HCT116 (cell line): Measurements from ENCODE around the gene BSND.

ENCODE experiments used
- CTCF ChIP-seq, 3 experiments: fragments of 200-600 bp in 1 of 3; sonication (generic) in 1 of 3; IDR thresholded peaks in 2 of 3; conservative IDR thresholded peaks in 1 of 3; 2 replicates each; pipeline ENCODE4 v1.5.1; 2012 to 2017; ENCODE audit warnings: low read depth in 2 of 3, low read length in 2 of 3, antibody characterized with exemption in 1 of 3, borderline replicate concordance in 1 of 3, control low read depth in 1 of 3, mild to moderate bottlenecking in 1 of 3, mixed read lengths in 1 of 3, mixed run types in 1 of 3, moderate library complexity in 1 of 3; ENCODE audit not compliant: insufficient read depth in 1 of 3
- EGR1 ChIP-seq: IDR thresholded peaks from 2 replicates; pipeline ENCODE4 v1.6.1; 2012; ENCODE audit warnings: low read depth
- EZH2 ChIP-seq: fragments of 200-600 bp; sonication (generic); IDR thresholded peaks from 2 replicates; pipeline ENCODE4 v1.6.1; 2017; ENCODE audit warnings: antibody characterized with exemption, mixed run types
- EZH2phosphoT487 ChIP-seq: fragments of 200-600 bp; IDR thresholded peaks from 2 replicates; pipeline ENCODE4 v1.6.1; 2018; ENCODE audit warnings: antibody characterized with exemption, borderline replicate concordance
- MAX ChIP-seq: IDR thresholded peaks from 2 replicates; pipeline ENCODE4 v1.6.1; 2012
- POLR2A ChIP-seq: IDR thresholded peaks from 2 replicates; pipeline ENCODE4 v1.7.0; 2011; ENCODE audit warnings: borderline replicate concordance; ENCODE audit not compliant: insufficient read depth, insufficient read length; ENCODE audit errors: extremely low read depth
- POLR2AphosphoS5 ChIP-seq: IDR thresholded peaks from 2 replicates; pipeline ENCODE4 v1.6.1; 2011; ENCODE audit warnings: mild to moderate bottlenecking, low read depth, low read length, moderate library complexity
- RAD21 ChIP-seq: IDR thresholded peaks from 2 replicates; pipeline ENCODE4 v1.6.1; 2012; ENCODE audit warnings: low read depth, mild to moderate bottlenecking
- REST ChIP-seq: IDR thresholded peaks from 2 replicates; pipeline ENCODE4 v1.6.1; 2012; ENCODE audit warnings: low read depth
- YY1 ChIP-seq: IDR thresholded peaks from 2 replicates; pipeline ENCODE4 v1.6.1; 2011; ENCODE audit warnings: low read length, low read depth, moderate library complexity, mild to moderate bottlenecking; ENCODE audit not compliant: insufficient replicate concordance; ENCODE audit errors: extremely low read depth
- ZNF274 ChIP-seq: fragments of 200-500 bp; sonication (Bioruptor generic); IDR thresholded peaks from 2 replicates; pipeline ENCODE4 v1.6.1; 2014; ENCODE audit warnings: mild to moderate bottlenecking, low read depth, low read length, inconsistent platforms

GRCh38 chr1:54986025-54986424 lies 12.7 kb upstream of the BSND start:
- no peak for TF ChIP-seq CTCF (IDR thresholded peaks at IDR 0.05 in 2 of 3, conservative IDR thresholded peaks at IDR 0.05 in 1 of 3; ENCODE audit: borderline replicate concordance in 1 of 3, insufficient read depth in 1 of 3, low read depth in 2 of 3, low read length in 2 of 3)
- TF ChIP-seq POLR2A, result no peak
- TF ChIP-seq EZH2phosphoT487, result no peak
- no peak for TF ChIP-seq ZNF274
- TF ChIP-seq YY1, result no peak
- no peak for TF ChIP-seq POLR2AphosphoS5
- TF ChIP-seq REST, result no peak
- TF ChIP-seq RAD21, result no peak
- no peak for TF ChIP-seq EGR1
- no peak for TF ChIP-seq EZH2
- no peak for TF ChIP-seq MAX
